K562 (cell line): Measurements from ENCODE around the gene KRT36. TPM values are rescaled to one million over a fixed set of nuclear protein-coding genes. Genes with fewer than 3 reads are reported as not detected.

Experiments
- CSDE1 ChIP-seq, 2 experiments: fragments of 450-650 bp; IDR thresholded peaks; 2 replicates each; pipeline ENCODE4 v1.6.1; 2016; ENCODE audit warnings: mild to moderate bottlenecking in 1 of 2
- DPF2 ChIP-seq: fragments of 450-650 bp; IDR thresholded peaks from 2 replicates; pipeline ENCODE4 v1.6.1; 2016
- HMG20B ChIP-seq: fragments of 250-450 bp; sonication (Bioruptor Pico); IDR thresholded peaks from 2 replicates; pipeline ENCODE4 v1.5.0; 2021; ENCODE audit warnings: mild to moderate bottlenecking
- KLF16 ChIP-seq: IDR thresholded peaks from 2 replicates; pipeline ENCODE4 v1.6.1; 2016; ENCODE audit warnings: antibody characterized with exemption
- MEF2D ChIP-seq: conservative IDR thresholded peaks from 2 replicates; pipeline ENCODE4 v1.6.1; 2016; ENCODE audit warnings: low read depth, missing genetic modification characterization, missing compliant biosample characterization
- NCOA6 ChIP-seq: fragments of 450-650 bp; IDR thresholded peaks from 2 replicates; pipeline ENCODE4 v1.6.1; 2017; ENCODE audit warnings: mild to moderate bottlenecking
- NFIC ChIP-seq: fragments of 450-650 bp; IDR thresholded peaks from 2 replicates; pipeline ENCODE4 v1.6.1; 2017; ENCODE audit warnings: mild to moderate bottlenecking, inconsistent platforms
- NRF1 ChIP-seq, 2 experiments: fragments of 450-650 bp; IDR thresholded peaks in 1 of 2; conservative IDR thresholded peaks in 1 of 2; 2 replicates each; pipeline ENCODE4 v1.6.1; 2014; ENCODE audit warnings: mild to moderate bottlenecking in 2 of 2
- POLR2AphosphoS2 ChIP-seq: IDR thresholded peaks from 2 replicates; pipeline ENCODE4 v1.6.1; 2012; ENCODE audit warnings: low read length, improper control_type of control experiment
- RAD21 ChIP-seq, 2 experiments: fragments of 250-450 bp in 1 of 2; fragments of 450-650 bp in 1 of 2; sonication (Bioruptor Pico) in 1 of 2; formaldehyde crosslinking in 1 of 2; IDR thresholded peaks in 1 of 2; conservative IDR thresholded peaks in 1 of 2; 2 replicates each; pipeline versions ENCODE4 v1.4.0 to v1.8.0; 2020 to 2022; ENCODE audit warnings: mild to moderate bottlenecking in 2 of 2, moderate library complexity in 1 of 2
- TAF1 ChIP-seq: IDR thresholded peaks from 2 replicates; pipeline ENCODE4 v1.6.1; 2011; ENCODE audit warnings: mild to moderate bottlenecking, low read length, moderate library complexity; ENCODE audit not compliant: insufficient read depth, control insufficient read depth, severe bottlenecking; ENCODE audit errors: extremely low read depth
- ZKSCAN3 ChIP-seq: fragments of 250-450 bp; sonication (Bioruptor Pico); IDR thresholded peaks from 2 replicates; pipeline ENCODE4 v1.4.0; 2020
- ZNF75A ChIP-seq: fragments of 450-650 bp; formaldehyde crosslinking; IDR thresholded peaks from 2 replicates; pipeline ENCODE4 v1.4.0; 2020; ENCODE audit warnings: mild to moderate bottlenecking
- ZNF780A ChIP-seq: fragments of 250-450 bp; sonication (Bioruptor Pico); IDR thresholded peaks from 2 replicates; pipeline ENCODE4 v1.5.0; 2021; ENCODE audit warnings: mild to moderate bottlenecking
- polyA plus RNA-seq, 8 experiments: library from polyadenylated mRNA; depleted of rRNA in 4 of 8; stranded (reverse) in 5 of 8; unstranded in 3 of 8; fragments of >200 nt; fragmentation: Nextera tagmentation in 2 of 8; fragmentation: Illumina TruSeq in 1 of 8; extraction: Ambion mirVana in 2 of 8; extraction: Trizol in 1 of 8; gene quantifications; 2 replicates each; pipeline versions ENCODE4 v1.2.1 to v1.2.3, GENCODE V29; 2011 to 2014; ENCODE audit warnings: inconsistent platforms in 1 of 8, missing spikeins in 1 of 8
- total RNA-seq, 7 experiments: library from RNA; depleted of rRNA in 6 of 7; stranded (reverse); fragments of >200 nt in 6 of 7; fragmentation: Illumina TruSeq in 2 of 7; extraction: Trizol in 2 of 7; gene quantifications; 2 replicates each; pipeline versions ENCODE4 v1.2.1 to v1.2.3, GENCODE V29; 2011 to 2021; ENCODE audit warnings: low replicate concordance in 1 of 7
- TF ChIP-seq, protein P1 (sequence below): sonication (generic); formaldehyde crosslinking; IDR thresholded peaks from 2 replicates; pipeline ENCODE4 v1.8.1; 2022; ENCODE audit warnings: missing genetic modification reagents
- TF ChIP-seq, protein P2 (sequence below): fragments of 450-650 bp; IDR thresholded peaks from 2 replicates; pipeline ENCODE4 v1.6.1; 2016; ENCODE audit warnings: antibody characterized with exemption
- TF ChIP-seq, protein P3 (sequence below): fragments of 250-450 bp; sonication (Bioruptor Pico); IDR thresholded peaks from 2 replicates; pipeline ENCODE4 v1.5.0; 2021; ENCODE audit warnings: mild to moderate bottlenecking, moderate library complexity
- TF ChIP-seq, protein P4 (sequence below), 2 experiments: IDR thresholded peaks; 2 replicates each; pipeline ENCODE4 v1.6.1; 2012; ENCODE audit warnings: improper control_type of control experiment in 2 of 2, low read depth in 2 of 2, low read length in 2 of 2, borderline replicate concordance in 1 of 2

Gene KRT36
- total and polyA plus RNA-seq, 9 of the 15 experiments (the other 6 are each of a cell fraction or from before 2014, with no cell fraction given), result 0.04 TPM; not detected in 8

DNA sequence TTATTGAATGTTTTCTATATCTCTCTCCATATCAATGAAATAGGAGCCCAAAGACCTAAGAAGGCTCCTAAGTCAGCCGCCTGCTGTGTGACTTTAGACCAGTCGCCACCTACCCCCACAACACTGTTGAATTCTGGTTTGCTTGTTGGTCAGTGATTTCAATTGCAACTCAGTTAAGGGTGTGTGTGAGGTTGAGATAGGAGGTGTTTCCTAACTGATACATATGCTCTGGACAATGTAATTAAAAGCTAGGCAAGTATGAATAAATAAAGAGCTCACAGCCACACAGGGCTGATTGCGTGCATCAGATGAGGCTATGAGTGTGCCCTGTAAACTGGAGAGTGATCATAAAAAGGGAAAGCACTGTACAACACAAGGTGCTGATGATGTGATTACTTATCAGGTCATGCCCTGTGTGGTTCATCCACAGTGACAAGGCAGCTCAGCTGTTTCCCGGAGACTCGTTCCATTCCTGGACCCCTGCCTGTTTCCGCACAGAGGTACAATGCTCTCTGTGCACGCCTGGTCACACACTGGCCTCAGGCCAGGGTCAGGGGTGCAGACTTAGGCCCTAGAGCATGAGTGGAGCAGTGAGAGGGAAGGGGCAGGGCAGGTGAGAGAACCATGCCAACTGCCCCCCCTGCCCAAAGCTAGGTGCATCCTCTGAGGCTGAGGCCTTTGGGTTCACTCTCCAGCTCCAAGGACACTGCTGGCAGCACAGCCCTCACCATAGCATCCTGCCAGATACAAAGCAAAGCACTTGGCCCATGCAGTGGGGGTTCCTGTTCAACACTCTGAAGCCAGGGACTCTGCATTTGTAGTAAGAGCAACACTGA is 5.5 kb downstream of the KRT36 start (continued):
- TF ChIP-seq, protein P1, sequence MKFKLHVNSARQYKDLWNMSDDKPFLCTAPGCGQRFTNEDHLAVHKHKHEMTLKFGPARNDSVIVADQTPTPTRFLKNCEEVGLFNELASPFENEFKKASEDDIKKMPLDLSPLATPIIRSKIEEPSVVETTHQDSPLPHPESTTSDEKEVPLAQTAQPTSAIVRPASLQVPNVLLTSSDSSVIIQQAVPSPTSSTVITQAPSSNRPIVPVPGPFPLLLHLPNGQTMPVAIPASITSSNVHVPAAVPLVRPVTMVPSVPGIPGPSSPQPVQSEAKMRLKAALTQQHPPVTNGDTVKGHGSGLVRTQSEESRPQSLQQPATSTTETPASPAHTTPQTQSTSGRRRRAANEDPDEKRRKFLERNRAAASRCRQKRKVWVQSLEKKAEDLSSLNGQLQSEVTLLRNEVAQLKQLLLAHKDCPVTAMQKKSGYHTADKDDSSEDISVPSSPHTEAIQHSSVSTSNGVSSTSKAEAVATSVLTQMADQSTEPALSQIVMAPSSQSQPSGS (CRISPR knock-in tag), result no peak
- TF ChIP-seq CSDE1 (IDR thresholded peaks at IDR 0.05) (no peak), HMG20B (CRISPR knock-in tag) (no peak), DPF2 (0 out of 2 replicates have a peak, but pooled peaks have one; percentile 15), NCOA6 (no peak), NFIC (no peak; the same call in 1 of the 2 replicates), KLF16 (peak; percentile 17; the same call in 1 of the 2 replicates), ZNF780A (no peak), TAF1 (no peak), ZKSCAN3 (CRISPR knock-in tag) (no peak), RAD21 (CRISPR knock-in tag; conservative IDR thresholded peaks at IDR 0.05 in 1 of 2, IDR thresholded peaks at IDR 0.05 in 1 of 2) (no peak), NRF1 (conservative IDR thresholded peaks at IDR 0.05 in 1 of 2, IDR thresholded peaks at IDR 0.05 in 1 of 2) (no peak), POLR2AphosphoS2 (no peak), ZNF75A (CRISPR knock-in tag) (no peak), MEF2D (tag) (no peak)
- TF ChIP-seq, protein P2, sequence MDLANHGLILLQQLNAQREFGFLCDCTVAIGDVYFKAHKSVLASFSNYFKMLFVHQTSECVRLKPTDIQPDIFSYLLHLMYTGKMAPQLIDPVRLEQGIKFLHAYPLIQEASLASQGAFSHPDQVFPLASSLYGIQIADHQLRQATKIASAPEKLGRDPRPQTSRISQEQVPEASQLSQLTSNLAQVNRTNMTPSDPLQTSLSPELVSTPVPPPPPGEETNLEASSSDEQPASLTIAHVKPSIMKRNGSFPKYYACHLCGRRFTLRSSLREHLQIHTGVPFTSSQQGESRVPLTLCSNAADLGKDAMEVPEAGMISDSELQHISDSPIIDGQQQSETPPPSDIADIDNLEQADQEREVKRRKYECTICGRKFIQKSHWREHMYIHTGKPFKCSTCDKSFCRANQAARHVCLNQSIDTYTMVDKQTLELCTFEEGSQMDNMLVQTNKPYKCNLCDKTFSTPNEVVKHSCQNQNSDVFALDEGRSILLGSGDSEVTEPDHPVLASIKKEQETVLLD, result no peak
- TF ChIP-seq, protein P3, sequence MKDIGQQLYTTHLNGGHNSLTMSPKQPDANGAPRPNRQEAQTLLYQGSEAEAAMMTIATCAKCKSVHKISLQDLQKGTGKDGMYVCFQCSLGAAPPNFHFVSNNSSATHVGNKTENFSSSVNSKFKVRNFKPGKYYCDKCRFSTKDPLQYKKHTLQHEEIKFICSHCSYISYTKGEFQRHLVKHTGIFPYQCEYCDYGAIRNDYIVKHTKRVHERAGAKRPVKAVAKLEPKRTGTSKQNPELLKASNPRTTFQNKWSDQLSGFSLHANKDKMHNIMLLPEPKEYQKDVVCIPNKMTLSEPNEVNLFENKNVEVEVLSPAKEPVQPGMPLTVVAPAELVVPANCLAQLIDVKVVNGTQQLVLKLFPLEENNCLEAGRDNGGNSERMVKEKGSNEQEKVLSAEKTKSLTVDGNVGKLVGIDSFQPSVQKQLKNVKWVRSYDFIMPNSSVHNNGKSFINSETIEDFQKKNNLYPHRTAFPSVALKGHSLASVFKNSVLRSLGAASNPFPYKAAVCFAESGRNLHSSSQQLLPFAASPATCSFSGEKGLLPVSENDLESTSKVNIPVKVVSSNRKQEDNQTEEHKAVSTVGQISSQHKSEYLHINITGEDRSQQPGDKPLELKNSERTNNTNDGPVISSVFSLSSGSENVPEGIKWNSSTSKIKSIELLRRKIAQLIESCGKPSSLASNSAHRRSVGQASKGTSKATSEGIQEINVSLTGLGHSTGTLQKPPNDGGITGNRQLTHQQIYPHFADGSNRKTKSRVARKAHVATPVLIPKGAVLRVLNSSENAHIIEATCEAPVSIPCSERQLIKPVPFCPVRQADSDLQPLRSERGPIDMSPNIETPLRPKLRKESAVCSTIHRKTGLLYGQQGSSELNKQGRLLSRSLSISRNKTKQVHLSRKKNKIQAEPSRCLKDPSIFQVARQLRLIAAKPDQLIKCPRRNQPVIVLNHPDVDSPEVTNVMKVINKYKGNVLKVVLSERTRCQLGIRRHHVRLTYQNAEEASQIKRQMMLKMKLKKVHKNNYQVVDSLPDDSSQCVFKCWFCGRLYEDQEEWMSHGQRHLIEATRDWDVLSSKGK, result no peak
- TF ChIP-seq, protein P4, sequence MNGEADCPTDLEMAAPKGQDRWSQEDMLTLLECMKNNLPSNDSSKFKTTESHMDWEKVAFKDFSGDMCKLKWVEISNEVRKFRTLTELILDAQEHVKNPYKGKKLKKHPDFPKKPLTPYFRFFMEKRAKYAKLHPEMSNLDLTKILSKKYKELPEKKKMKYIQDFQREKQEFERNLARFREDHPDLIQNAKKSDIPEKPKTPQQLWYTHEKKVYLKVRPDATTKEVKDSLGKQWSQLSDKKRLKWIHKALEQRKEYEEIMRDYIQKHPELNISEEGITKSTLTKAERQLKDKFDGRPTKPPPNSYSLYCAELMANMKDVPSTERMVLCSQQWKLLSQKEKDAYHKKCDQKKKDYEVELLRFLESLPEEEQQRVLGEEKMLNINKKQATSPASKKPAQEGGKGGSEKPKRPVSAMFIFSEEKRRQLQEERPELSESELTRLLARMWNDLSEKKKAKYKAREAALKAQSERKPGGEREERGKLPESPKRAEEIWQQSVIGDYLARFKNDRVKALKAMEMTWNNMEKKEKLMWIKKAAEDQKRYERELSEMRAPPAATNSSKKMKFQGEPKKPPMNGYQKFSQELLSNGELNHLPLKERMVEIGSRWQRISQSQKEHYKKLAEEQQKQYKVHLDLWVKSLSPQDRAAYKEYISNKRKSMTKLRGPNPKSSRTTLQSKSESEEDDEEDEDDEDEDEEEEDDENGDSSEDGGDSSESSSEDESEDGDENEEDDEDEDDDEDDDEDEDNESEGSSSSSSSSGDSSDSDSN (IDR thresholded peaks at IDR 0.05; ENCODE audit: borderline replicate concordance in 1 of 2, low read depth in 2 of 2, low read length in 2 of 2), result no peak
